Mesothelial cell of epicardium (in vitro differentiated cells): ENCODE measurements around the gene LEUTX. TPM values are rescaled to one million over a fixed set of nuclear protein-coding genes. Genes with fewer than 3 reads are reported as not detected.

Experiments used
- DNase-seq, 2 experiments: peaks; one replicate each; pipeline ENCODE4 v3.0.0; 2021; ENCODE audit warnings: low spot score in 2 of 2; ENCODE audit not compliant: unreplicated experiment in 2 of 2
- H3K27ac Mint-ChIP-seq: 2 replicates; pipeline ENCODE4 v1.8.0; 2021; ENCODE audit warnings: mixed read lengths
- H3K27me3 Mint-ChIP-seq: 2 replicates; pipeline ENCODE4 v1.8.0; 2021; ENCODE audit warnings: low read depth, mixed read lengths
- H3K36me3 Mint-ChIP-seq: 2 replicates; pipeline ENCODE4 v1.8.0; 2021; ENCODE audit warnings: mixed read lengths
- H3K4me1 Mint-ChIP-seq: 2 replicates; pipeline ENCODE4 v1.8.0; 2021; ENCODE audit warnings: mixed read lengths
- H3K4me3 Mint-ChIP-seq: 2 replicates; pipeline ENCODE4 v1.8.0; 2021; ENCODE audit warnings: mild to moderate bottlenecking, moderate library complexity, mixed read lengths
- H3K9me3 Mint-ChIP-seq: 2 replicates; pipeline ENCODE4 v1.8.0; 2021; ENCODE audit warnings: mixed read lengths
- CTCF ChIP-seq: fragments of 200-600 bp; sonication (generic); IDR thresholded peaks from one replicate; pipeline ENCODE4 v1.5.0; 2021; ENCODE audit warnings: antibody characterized with exemption; ENCODE audit not compliant: unreplicated experiment
- total RNA-seq: library from RNA; stranded (reverse); gene quantifications from 3 replicates; pipeline ENCODE4 v1.2.1, GENCODE V29; 2021

Gene LEUTX
- total RNA-seq, 1 donor from 2014 or later, result not detected

GRCh38 chr19:39780894-39781293 is 2.2 kb downstream of the LEUTX start:
- Mint-ChIP-seq H3K4me1 (no peaks in the 10 kb centered on the region), H3K4me3 (no peak overlapping the region), H3K27me3 (peaks cover 77% of the 10 kb centered on the region), H3K27ac (no peak overlapping the region), H3K36me3 (no peaks in the 10 kb centered on the region), H3K9me3 (no peaks in the 10 kb centered on the region)
- TF ChIP-seq CTCF, result no peak
- no peak for DNase-seq

DNA sequence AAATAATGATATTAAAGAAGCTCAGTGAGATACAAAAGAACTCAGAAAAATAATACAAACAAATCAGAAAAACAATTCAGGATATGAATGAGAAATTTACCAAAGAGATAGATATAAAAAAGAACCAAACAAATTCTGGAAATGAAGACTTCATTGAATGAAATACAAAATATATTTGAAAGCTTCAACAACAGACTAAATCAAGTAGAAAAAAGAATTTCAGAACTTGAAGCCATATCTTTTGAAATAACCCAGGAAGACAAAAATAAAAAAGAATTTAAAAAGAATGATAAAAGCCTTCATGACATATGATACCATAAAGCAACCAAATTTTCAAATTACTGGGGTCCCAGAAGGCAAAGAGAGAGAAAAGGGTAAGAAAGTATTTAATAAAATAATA is 9.6 kb downstream of the LEUTX start:
- no peak overlapping the region for H3K4me3 Mint-ChIP-seq
- no peaks in the 10 kb centered on the region for H3K4me1 Mint-ChIP-seq
- peaks cover 2% of the 10 kb centered on the region for H3K36me3 Mint-ChIP-seq
- no peak for DNase-seq
- peaks cover 41% of the 10 kb centered on the region for H3K27me3 Mint-ChIP-seq
- TF ChIP-seq CTCF, result no peak
- no peak overlapping the region for H3K27ac Mint-ChIP-seq
- peaks cover 10% of the 10 kb centered on the region for H3K9me3 Mint-ChIP-seq

- H3K27ac Mint-ChIP-seq, result no peak overlapping the region
- peaks cover 2% of the 10 kb centered on the region for H3K36me3 Mint-ChIP-seq
- H3K4me1 Mint-ChIP-seq, result no peaks in the 10 kb centered on the region
- peaks cover 27% of the 10 kb centered on the region for H3K27me3 Mint-ChIP-seq
- H3K9me3 Mint-ChIP-seq, result peaks cover 7% of the 10 kb centered on the region
- peak; percentile 60 to 85 for DNase-seq
- peak overlapping the region; percentile 51 for H3K4me3 Mint-ChIP-seq
- peak; percentile 83 for TF ChIP-seq CTCF
These were observed 14.4 kb downstream of the LEUTX start for GRCh38 chr19:39792999-39793546.

- no peak for DNase-seq
- H3K27me3 Mint-ChIP-seq, result peaks cover 29% of the 10 kb centered on the region
- no peaks in the 10 kb centered on the region for H3K36me3 Mint-ChIP-seq
- H3K9me3 Mint-ChIP-seq, result no peaks in the 10 kb centered on the region
- TF ChIP-seq CTCF, result no peak
- no peaks in the 10 kb centered on the region for H3K4me1 Mint-ChIP-seq
- no peak overlapping the region for H3K27ac Mint-ChIP-seq
- no peak overlapping the region for H3K4me3 Mint-ChIP-seq
These were observed 16.3 kb downstream of the LEUTX start for GRCh38 chr19:39795001-39795400.

GRCh38 chr19:39796000-39796498 is 17.4 kb downstream of the LEUTX start:
- no peak for TF ChIP-seq CTCF
- no peaks in the 10 kb centered on the region for H3K9me3 Mint-ChIP-seq
- no peak overlapping the region for H3K4me3 Mint-ChIP-seq
- no peaks in the 10 kb centered on the region for H3K36me3 Mint-ChIP-seq
- H3K27ac Mint-ChIP-seq, result no peak overlapping the region
- no peak for DNase-seq
- no peaks in the 10 kb centered on the region for H3K4me1 Mint-ChIP-seq
- H3K27me3 Mint-ChIP-seq, result peaks cover 34% of the 10 kb centered on the region

- H3K36me3 Mint-ChIP-seq, result no peaks in the 10 kb centered on the region
- DNase-seq, result no peak
- no peak for TF ChIP-seq CTCF
- no peaks in the 10 kb centered on the region for H3K4me1 Mint-ChIP-seq
- peaks cover 34% of the 10 kb centered on the region for H3K27me3 Mint-ChIP-seq
- no peaks in the 10 kb centered on the region for H3K9me3 Mint-ChIP-seq
- H3K27ac Mint-ChIP-seq, result no peak overlapping the region
- no peak overlapping the region for H3K4me3 Mint-ChIP-seq
These were observed 18.4 kb downstream of the LEUTX start for GRCh38 chr19:39797083-39797482.
